Brain microvascular endothelial cell (primary cell): ENCODE data around the gene TTC16.

Experiments used
- DNase-seq: peaks from one replicate; pipeline ENCODE4 v3.0.0-alpha.2; 2020
- H3K27ac ChIP-seq: fragments of 250-450 bp; sonication (Bioruptor Pico); 2 replicates; pipeline ENCODE4 v1.5.1; 2020; ENCODE audit warnings: mild to moderate bottlenecking, moderate library complexity
- H3K27me3 ChIP-seq: fragments of 250-450 bp; sonication (Bioruptor Pico); replicated peaks from 2 replicates; pipeline ENCODE4 v1.5.1; 2020; ENCODE audit warnings: mild to moderate bottlenecking
- H3K36me3 ChIP-seq: fragments of 250-450 bp; sonication (Bioruptor Pico); replicated peaks from 2 replicates; pipeline ENCODE4 v1.5.1; 2020; ENCODE audit warnings: mild to moderate bottlenecking
- H3K4me3 ChIP-seq: 2 replicates; pipeline ENCODE4 v1.5.1; 2011; ENCODE audit warnings: low read depth, mild to moderate bottlenecking, control low read depth, low read length, moderate library complexity
- in situ Hi-C: cut with HindIII; loops from 2 replicates; pipeline ENCODE4 v1.10.0; 2017; ENCODE audit warnings: low sequenced_read_pairs, low pct_ligation_motif_present
- TF ChIP-seq, protein P1 (sequence below): IDR thresholded peaks from 2 replicates; pipeline ENCODE4 v1.5.1; 2011; ENCODE audit warnings: low read depth, mild to moderate bottlenecking, moderate library complexity, low read length, control low read depth, inconsistent platforms; ENCODE audit errors: missing control alignments

The TTC16 gene

DNA sequence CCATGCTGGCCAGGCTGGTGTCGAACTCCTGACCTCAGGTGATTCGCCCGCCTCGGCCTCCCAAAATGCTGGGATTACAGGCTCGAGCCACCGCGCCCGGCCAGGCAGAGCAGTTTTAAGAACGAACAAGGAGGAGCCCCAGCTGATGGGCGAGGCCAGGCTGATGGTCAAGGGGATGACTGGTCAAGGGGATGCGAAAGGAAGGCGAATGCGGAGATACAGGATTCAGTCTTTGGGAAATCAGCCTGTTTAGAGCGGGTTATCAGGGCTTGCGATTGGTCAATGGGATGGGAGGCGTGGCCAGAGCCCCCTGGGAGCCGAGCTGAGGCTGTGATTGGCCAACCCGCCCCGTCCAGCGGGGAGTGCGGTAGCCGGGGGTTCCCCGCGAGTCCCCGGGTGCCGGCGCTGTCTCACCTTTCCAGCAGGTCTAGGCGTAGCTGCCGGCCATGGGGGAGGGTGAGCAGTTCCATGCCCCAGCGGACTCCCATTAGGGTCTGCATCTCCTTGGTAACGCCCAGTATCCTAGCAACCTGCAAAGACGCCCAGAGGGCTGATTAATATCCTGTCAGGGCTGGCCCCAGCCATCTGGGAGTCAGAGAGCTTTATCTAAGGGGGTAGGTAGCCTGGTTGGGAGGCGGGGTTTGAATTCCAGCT is 26.7 kb downstream of the TTC16 start:
- no peak for DNase-seq
- TF ChIP-seq, protein P1, sequence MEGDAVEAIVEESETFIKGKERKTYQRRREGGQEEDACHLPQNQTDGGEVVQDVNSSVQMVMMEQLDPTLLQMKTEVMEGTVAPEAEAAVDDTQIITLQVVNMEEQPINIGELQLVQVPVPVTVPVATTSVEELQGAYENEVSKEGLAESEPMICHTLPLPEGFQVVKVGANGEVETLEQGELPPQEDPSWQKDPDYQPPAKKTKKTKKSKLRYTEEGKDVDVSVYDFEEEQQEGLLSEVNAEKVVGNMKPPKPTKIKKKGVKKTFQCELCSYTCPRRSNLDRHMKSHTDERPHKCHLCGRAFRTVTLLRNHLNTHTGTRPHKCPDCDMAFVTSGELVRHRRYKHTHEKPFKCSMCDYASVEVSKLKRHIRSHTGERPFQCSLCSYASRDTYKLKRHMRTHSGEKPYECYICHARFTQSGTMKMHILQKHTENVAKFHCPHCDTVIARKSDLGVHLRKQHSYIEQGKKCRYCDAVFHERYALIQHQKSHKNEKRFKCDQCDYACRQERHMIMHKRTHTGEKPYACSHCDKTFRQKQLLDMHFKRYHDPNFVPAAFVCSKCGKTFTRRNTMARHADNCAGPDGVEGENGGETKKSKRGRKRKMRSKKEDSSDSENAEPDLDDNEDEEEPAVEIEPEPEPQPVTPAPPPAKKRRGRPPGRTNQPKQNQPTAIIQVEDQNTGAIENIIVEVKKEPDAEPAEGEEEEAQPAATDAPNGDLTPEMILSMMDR, result no peak
- peak overlapping the region; percentile 53 for H3K4me3 ChIP-seq
- H3K36me3 ChIP-seq, result no peaks in the 10 kb centered on the region
- no peaks in the 10 kb centered on the region for H3K27me3 ChIP-seq
- no peak overlapping the region for H3K27ac ChIP-seq
- in situ Hi-C loops, result no loop called here

DNA sequence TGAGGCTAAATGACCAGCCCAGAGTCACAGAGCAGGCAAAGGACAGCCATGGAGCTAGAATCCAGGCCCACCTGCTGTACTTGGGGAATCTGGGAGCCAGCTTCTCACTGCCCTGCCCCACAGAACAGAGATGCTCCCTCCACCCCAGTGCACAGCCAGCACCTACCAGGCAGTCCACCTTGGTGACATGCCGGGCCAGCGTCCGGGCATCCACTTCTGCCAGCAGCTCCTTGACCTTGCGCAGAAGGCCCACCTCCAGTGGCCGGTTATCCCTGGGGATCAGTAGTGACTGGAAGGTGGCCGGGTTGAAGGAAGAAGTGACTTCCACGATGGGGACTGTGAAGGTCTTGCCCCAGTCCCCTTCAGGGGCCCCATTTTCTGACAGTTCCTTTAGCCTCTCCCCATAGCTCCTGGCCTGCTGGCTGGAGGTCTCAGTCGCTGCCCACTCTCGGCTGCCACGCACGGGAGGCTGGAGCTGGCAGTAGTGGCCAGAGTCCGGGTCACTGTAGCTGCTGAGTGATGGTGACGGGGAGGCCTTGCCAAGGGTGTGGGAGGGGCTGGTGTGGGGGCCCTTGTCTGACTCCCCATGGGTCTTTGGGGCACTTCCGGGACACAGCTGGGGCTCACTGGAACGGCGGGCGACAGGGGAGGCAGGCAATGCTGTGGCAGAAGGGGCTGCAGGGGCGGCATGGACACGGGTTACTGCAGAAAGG is 28.7 kb downstream of the TTC16 start:
- TF ChIP-seq, protein P1, result no peak
- Histone ChIP-seq H3K36me3 (no peaks in the 10 kb centered on the region), H3K4me3 (no peak overlapping the region), H3K27ac (no peak overlapping the region), H3K27me3 (no peaks in the 10 kb centered on the region)
- no peak for DNase-seq
- in situ Hi-C loops, result no loop called here

DNA sequence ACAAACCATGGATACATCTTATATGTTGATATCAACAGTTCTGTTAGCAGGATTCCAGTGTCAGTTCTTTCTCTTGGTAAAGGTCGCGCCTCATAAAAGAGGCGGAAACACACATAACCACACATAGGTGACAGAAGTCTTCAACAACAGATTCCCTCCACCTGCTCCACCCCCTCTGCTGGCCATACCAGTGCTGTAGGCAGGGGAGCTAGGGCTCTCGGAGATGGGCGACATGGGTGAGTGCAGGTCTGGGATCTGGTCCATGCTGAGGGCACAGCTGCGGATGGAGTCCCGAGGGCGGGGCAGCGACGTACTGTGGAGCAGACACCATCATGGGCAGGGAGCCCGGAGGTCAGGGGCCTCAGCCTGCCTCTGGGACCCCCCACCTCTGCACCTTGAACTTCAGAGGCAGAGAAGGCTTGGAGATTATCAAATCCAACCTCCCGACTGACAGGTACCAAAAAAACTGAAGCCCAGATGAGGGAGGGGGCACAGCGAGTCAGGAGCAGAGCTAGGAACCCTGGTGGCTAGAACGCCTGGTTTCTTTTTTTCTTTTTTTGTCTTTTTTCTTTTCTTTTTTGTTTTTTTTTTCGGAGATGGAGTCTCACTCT is 31.2 kb downstream of the TTC16 start:
- no peak for DNase-seq
- H3K27ac ChIP-seq, result no peak overlapping the region

DNA sequence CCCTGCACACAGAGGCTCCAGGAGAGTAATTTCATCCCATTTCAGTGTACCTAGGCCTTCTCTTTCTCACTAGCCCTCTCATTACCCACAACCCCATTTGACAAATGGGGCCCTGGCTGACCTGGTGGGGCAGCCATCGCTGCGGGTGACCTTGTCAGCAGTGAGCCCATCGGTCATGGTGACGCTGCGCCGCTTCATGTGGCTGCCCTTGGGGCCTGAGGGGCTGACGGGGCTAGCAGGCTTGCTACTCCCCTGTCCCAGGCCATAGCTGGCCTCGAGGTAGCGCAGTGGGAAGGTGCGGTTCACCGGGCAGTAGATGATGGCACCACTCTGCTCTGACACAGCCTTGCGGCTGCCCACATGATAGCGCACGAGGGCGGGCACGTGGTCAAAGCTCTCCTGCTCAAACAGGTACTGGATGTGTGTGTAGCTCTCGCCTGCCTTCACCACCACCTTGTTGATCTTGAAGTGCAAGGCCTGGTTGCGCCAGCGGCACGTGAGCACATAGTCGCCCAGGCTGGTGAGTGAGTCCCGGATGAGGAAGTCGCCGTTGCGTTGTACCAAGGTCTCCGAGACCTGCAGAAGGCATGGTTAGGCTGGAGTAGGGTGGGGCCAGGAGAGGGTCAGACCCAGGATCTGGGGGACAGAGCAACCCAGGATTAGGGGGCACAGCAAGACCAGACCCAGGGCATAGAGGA is 33.4 kb downstream of the TTC16 start:
- in situ Hi-C loops, result no loop called here
- Histone ChIP-seq H3K4me3 (no peak overlapping the region), H3K27ac (no peak overlapping the region), H3K36me3 (no peaks in the 10 kb centered on the region), H3K27me3 (no peaks in the 10 kb centered on the region)
- no peak for DNase-seq
- TF ChIP-seq, protein P1, result no peak

More for the DNA sequence above, 31.2 kb downstream of the TTC16 start:
- H3K27me3 ChIP-seq, result no peaks in the 10 kb centered on the region
- H3K36me3 ChIP-seq, result no peaks in the 10 kb centered on the region
- TF ChIP-seq, protein P1, result peak; percentile 17
- H3K4me3 ChIP-seq, result no peak overlapping the region
- in situ Hi-C loops, result no loop called here

DNA sequence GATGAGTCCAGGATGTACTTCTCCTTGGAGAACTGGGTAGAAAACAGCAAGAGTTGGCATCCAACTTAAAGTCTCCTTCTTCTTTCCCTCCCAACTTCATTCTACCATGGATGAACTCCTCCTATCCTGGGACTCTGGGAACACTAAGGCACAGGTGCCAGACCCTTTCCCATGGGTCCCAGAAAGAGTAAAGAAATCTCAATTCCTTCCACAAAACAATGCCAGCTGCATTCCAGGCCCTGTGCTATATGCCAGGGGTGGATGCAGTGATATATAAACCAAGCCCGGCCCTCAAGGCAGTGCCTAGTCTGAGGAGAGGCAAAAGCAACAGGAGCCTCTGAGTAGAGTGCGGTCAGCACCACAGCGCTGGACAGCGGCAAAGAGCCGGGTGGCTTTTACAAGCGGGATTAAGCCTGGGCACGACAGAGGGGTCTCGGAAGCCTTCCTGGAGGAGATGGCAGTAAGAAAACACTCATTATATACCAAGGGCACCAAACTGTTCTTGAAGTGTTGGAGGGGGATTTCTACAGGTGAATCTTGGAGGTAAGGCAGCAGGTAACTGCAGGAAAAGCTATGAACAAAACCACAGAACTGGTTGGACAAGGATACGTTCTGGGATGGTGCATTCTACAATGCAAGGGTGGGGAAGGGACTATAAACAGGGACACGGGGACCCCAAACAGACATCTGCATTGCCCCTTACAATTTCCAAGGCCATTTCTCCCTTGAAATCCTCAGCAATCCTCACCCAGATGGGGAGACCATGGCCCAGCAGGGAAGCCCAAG is 35.6 kb downstream of the TTC16 start:
- Histone ChIP-seq H3K36me3 (no peaks in the 10 kb centered on the region), H3K27me3 (no peaks in the 10 kb centered on the region), H3K27ac (no peak overlapping the region), H3K4me3 (no peak overlapping the region)
- DNase-seq, result peak; percentile 27
- TF ChIP-seq, protein P1, result no peak
- in situ Hi-C loops, result loop anchor here (25.0 kb wide), 1 partner anchor 111 kb away; the partner anchor contains the start of gene ENG
